HCEC 1CT (cell line): Measurements from ENCODE around the gene DKK2.

ENCODE experiments used
- DNase-seq: peaks from one replicate; pipeline ENCODE4 v3.0.0-alpha.2; 2017

DKK2 gene

GRCh38 chr4:107035819-107036583 is at the start of gene DKK2:
TSS of gene DKK2 (minus strand) at chr4:107036313. CDS start at chr4:107035591, 722 bp downstream.
- DNase-seq, result peak; percentile 23

- no peak for DNase-seq
These were observed 41.1 kb upstream of the DKK2 start for GRCh38 chr4:107077192-107077591.

- no peak for DNase-seq
These were observed 37.0 kb upstream of the DKK2 start for GRCh38 chr4:107072836-107073736.

GRCh38 chr4:107071108-107071507 is 35.0 kb upstream of the DKK2 start:
- DNase-seq, result no peak

GRCh38 chr4:107069049-107069448 is 32.9 kb upstream of the DKK2 start:
- peak; percentile 50 for DNase-seq

- DNase-seq, result no peak
These were observed 32.0 kb upstream of the DKK2 start for GRCh38 chr4:107068116-107068515.

GRCh38 chr4:107066621-107067020 is 30.5 kb upstream of the DKK2 start:
- DNase-seq, result no peak

- DNase-seq, result no peak
These were observed 29.1 kb upstream of the DKK2 start for GRCh38 chr4:107065201-107065600.

GRCh38 chr4:107060388-107060787 is 24.3 kb upstream of the DKK2 start:
- peak; percentile 48 for DNase-seq

GRCh38 chr4:107058828-107059227 is 22.7 kb upstream of the DKK2 start:
- DNase-seq, result peak; percentile 50

GRCh38 chr4:107050525-107051135 is 14.5 kb upstream of the DKK2 start:
- DNase-seq, result no peak

- DNase-seq, result no peak
These were observed 10.1 kb upstream of the DKK2 start for GRCh38 chr4:107046261-107046660.

GRCh38 chr4:107044170-107044569 is 8.1 kb upstream of the DKK2 start:
- DNase-seq, result no peak

- DNase-seq, result peak; percentile 32
These were observed 1.1 kb upstream of the DKK2 start for GRCh38 chr4:107037199-107037584.

- DNase-seq, result no peak
These were observed 578 bp upstream of the DKK2 start for GRCh38 chr4:107036584-107037198.

GRCh38 chr4:107034996-107035818 is 906 bp downstream of the DKK2 start:
- no peak for DNase-seq

GRCh38 chr4:107034091-107034995 is 1.8 kb downstream of the DKK2 start:
- DNase-seq, result peak; percentile 53

GRCh38 chr4:107027379-107027778 is 8.7 kb downstream of the DKK2 start:
- DNase-seq, result no peak

GRCh38 chr4:107018344-107018735 is 17.8 kb downstream of the DKK2 start:
- peak; percentile 84 for DNase-seq

- peak; percentile 21 for DNase-seq
These were observed 18.4 kb downstream of the DKK2 start for GRCh38 chr4:107017443-107018343.
